Esophagus squamous epithelium (tissue), 5 donors: Measurements from ENCODE around the gene FAM107B. TPM values are rescaled to one million over a fixed set of nuclear protein-coding genes. Genes with fewer than 3 reads are reported as not detected.

ENCODE experiments used
- DNase-seq: peaks from one replicate; lab custom pipeline; 2025; lab: John Stamatoyannopoulos, UW
- H3K27ac ChIP-seq, 4 donors: fragments of 200-600 bp; sonication (generic); one replicate each; pipeline ENCODE4 v1.5.1; 2016 to 2019; ENCODE audit warnings: mild to moderate bottlenecking in 1 of 4
- H3K27me3 ChIP-seq, 4 donors: fragments of 200-600 bp; sonication (generic); 1 replicate in 3 of 4; 2 replicates in 1 of 4; pipeline versions ENCODE4 v1.5.1 to v1.6.0; 2017 to 2021; ENCODE audit warnings: antibody characterized with exemption in 1 of 4
- H3K36me3 ChIP-seq, 3 donors: fragments of 200-600 bp; sonication (generic); one replicate each; pipeline ENCODE4 v1.5.1; 2016 to 2019
- H3K4me1 ChIP-seq, 3 donors: fragments of 200-600 bp; sonication (generic); one replicate each; pipeline ENCODE4 v1.5.1; 2017 to 2019
- H3K4me3 ChIP-seq, 4 donors: fragments of 200-600 bp; sonication (generic); 1 replicate in 3 of 4; 2 replicates in 1 of 4; pipeline ENCODE4 v1.5.1; 2016 to 2019; ENCODE audit warnings: mild to moderate bottlenecking in 2 of 4, moderate library complexity in 1 of 4
- H3K9me3 ChIP-seq, 3 donors: fragments of 200-600 bp; sonication (generic); one replicate each; pipeline ENCODE4 v1.5.1; 2016 to 2019
- CTCF ChIP-seq, 6 experiments: fragments of 450-650 bp in 4 of 6; fragments of 200-600 bp in 2 of 6; sonication (generic) in 2 of 6; IDR thresholded peaks; one replicate each; pipeline ENCODE4 v1.5.1; 2016 to 2019; ENCODE audit warnings: antibody characterized with exemption in 6 of 6, mild to moderate bottlenecking in 4 of 6, moderate library complexity in 4 of 6
- POLR2A ChIP-seq, 4 donors: fragments of 450-650 bp; IDR thresholded peaks; one replicate each; pipeline ENCODE4 v1.6.1; 2017; ENCODE audit warnings: antibody characterized with exemption in 4 of 4, mild to moderate bottlenecking in 4 of 4, moderate library complexity in 3 of 4
- WGBS, 2 donors: methylation state at CpG; one replicate each; pipeline ENCODE4 v1.1.5; 2018; 5-methylcytosine and 5-hydroxymethylcytosine counted together
- intact Hi-C: fragments of 100-400 bp; cut with DNase I; formaldehyde crosslinking; loops from one replicate; pipeline ENCODE4 v1.15.0; 2022
- total RNA-seq, 4 donors: library from RNA; depleted of rRNA; stranded (reverse); fragments of >200 nt; gene quantifications; one replicate each; pipeline ENCODE4 v1.1.0, GENCODE V29; 2016
- donor health status: DM: yes; HTN: yes; CAD: no.

The FAM107B gene
- total RNA-seq: 10 to 100 TPM in 3 of 4 donors, 1 to 10 TPM in 1; 6.7 to 17.0 (median 12.9) TPM

GRCh38 chr10:14774797-14775196 lies at the start of gene FAM107B:
Gene FAM107B (minus strand): TSS chr10:14774897. CDS start chr10:14774663, 234 bp downstream.
- intact Hi-C loops: no loop called here
- 83 to 87% methylated on average over 8 of the region's 8 CpGs for WGBS, 2 donors
- peaks cover 0 to 12% (median 0%) of the 10 kb centered on the region in 3 donors for H3K4me1 ChIP-seq
- TF ChIP-seq CTCF (IDR thresholded peaks at IDR 0.05): no peak
- TF ChIP-seq POLR2A (IDR thresholded peaks at IDR 0.05): no peak
- no peak for DNase-seq
- H3K27ac ChIP-seq: peak within 1 kb of the TSS in 3 of 4 donors; percentile 35 to 80 (median 62)
- no peaks in the 10 kb centered on the region for H3K27me3 ChIP-seq
- peak within 1 kb of the TSS in 3 of 4 donors; percentile 22 to 53 (median 27) for H3K4me3 ChIP-seq
- H3K9me3 ChIP-seq: no peaks in the 10 kb centered on the region
- H3K36me3 ChIP-seq: no peaks in the 10 kb centered on the region

DNA sequence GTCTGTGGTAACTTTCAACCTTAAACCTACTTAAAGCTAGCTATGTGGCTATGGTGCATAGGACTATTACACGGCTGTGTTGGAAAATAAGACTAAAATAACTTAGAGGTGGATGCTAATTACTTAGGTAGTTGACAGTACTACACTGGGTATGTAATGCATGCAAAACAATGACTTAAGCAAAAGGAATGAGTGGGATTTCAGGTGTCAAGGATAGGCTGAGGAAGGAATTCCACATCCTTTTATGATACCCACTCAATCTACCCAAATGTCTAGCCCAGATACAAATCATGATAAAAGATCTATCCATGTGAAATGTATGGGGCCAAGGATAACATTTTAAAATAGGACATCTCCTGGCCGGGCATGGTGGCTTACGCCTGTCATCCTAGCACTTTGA lies 49.3 kb upstream of the FAM107B start:
- Histone ChIP-seq H3K27me3 (no peaks in the 10 kb centered on the region), H3K9me3 (no peaks in the 10 kb centered on the region), H3K4me1 (no peaks in the 10 kb centered on the region), H3K4me3 (no peak overlapping the region), H3K36me3 (no peaks in the 10 kb centered on the region), H3K27ac (no peak overlapping the region)
- TF ChIP-seq CTCF (IDR thresholded peaks at IDR 0.05): no peak
- no peak for TF ChIP-seq POLR2A (IDR thresholded peaks at IDR 0.05)
- intact Hi-C loops: no loop called here
- DNase-seq: no peak
- 86 to 90% methylated on average over 3 of the region's 3 CpGs for WGBS, 2 donors

DNA sequence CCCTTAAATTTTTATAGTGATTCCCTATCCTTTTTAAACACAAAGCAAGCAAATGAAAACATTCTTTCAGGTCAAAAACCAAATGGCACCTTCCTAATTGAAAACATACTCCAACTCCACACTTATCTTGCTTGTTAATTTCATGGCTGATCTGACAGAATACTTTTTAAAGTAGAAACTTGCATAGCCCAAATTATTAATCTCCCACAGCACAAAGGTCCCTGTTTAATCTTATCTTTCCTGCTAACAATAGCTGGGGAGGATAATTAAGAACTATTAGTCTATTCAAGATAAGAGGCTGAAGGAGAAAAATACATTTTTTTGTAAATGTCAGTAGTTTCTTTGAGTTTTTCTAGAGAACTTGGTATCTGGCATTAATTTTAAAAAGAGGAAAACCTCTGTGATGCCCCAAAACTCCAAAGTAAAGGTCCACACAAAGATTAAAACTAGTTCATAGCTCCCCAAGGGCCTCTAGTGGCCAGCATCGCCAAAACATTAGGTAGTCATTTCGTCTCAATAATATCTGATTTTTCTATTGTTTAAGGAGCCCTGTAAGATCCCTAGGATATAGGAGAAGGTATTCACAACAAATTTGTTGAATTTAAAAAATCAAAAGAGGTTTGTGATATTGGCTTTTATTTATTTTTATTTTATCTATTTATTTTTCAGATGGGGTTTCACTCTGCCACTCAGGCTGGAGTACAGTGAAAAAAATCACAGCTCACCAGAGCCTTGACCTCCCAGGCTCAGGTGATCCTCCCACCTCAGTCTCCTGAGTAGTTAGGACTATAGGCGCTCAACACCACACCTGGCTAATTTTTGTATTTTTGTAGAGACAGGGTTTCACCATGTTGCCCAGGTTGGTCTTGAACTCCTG lies 48.4 kb upstream of the FAM107B start:
- no peaks in the 10 kb centered on the region for H3K36me3 ChIP-seq
- 33 to 35% methylated on average over 3 of the region's 3 CpGs for WGBS, 2 donors
- TF ChIP-seq POLR2A (IDR thresholded peaks at IDR 0.05) (no peak), CTCF (IDR thresholded peaks at IDR 0.05) (peak in 5 of 6 experiments; percentile 26 to 66 (median 55))
- no peaks in the 10 kb centered on the region for H3K4me1 ChIP-seq
- no peaks in the 10 kb centered on the region for H3K27me3 ChIP-seq
- H3K4me3 ChIP-seq: no peak overlapping the region
- intact Hi-C loops: no loop called here
- H3K9me3 ChIP-seq: no peaks in the 10 kb centered on the region
- no peak overlapping the region for H3K27ac ChIP-seq
- DNase-seq: no peak

- H3K36me3 ChIP-seq: no peaks in the 10 kb centered on the region
- intact Hi-C loops: no loop called here
- no peaks in the 10 kb centered on the region for H3K27me3 ChIP-seq
- H3K4me3 ChIP-seq: no peak overlapping the region
- no peaks in the 10 kb centered on the region for H3K9me3 ChIP-seq
- DNase-seq: no peak
- WGBS, 2 donors: 76 to 93% methylated on average over 6 of the region's 6 CpGs
- no peak overlapping the region for H3K27ac ChIP-seq
- TF ChIP-seq CTCF (IDR thresholded peaks at IDR 0.05): no peak
- no peak for TF ChIP-seq POLR2A (IDR thresholded peaks at IDR 0.05)
- no peaks in the 10 kb centered on the region for H3K4me1 ChIP-seq
These were observed 47.1 kb upstream of the FAM107B start for GRCh38 chr10:14821635-14822375.

- no peak for DNase-seq
- Histone ChIP-seq H3K27me3 (no peaks in the 10 kb centered on the region), H3K9me3 (no peaks in the 10 kb centered on the region), H3K27ac (no peak overlapping the region), H3K4me1 (no peaks in the 10 kb centered on the region), H3K36me3 (no peaks in the 10 kb centered on the region), H3K4me3 (no peak overlapping the region)
- 85 to 87% methylated on average over 5 of the region's 5 CpGs for WGBS, 2 donors
- intact Hi-C loops: no loop called here
- TF ChIP-seq POLR2A (IDR thresholded peaks at IDR 0.05): no peak
- no peak for TF ChIP-seq CTCF (IDR thresholded peaks at IDR 0.05)
These were observed 46.1 kb upstream of the FAM107B start for GRCh38 chr10:14820775-14821154.
